ENCODE results near the gene GALNT17. TPM values are rescaled to one million over a fixed set of nuclear protein-coding genes. Genes with fewer than 3 reads are reported as not detected.
A peak's percentile ranks its signal among the peaks of the same experiment; 100 is the strongest.

Gene GALNT17
- total and polyA plus RNA-seq, 5 donors: 0.71 to 9.0 (median 5.2) TPM

- WGBS: 90% methylated on average over 3 of the region's 3 CpGs
- no peak overlapping the region for H3K27ac ChIP-seq (ENCODE audit: low read length)
- H3K9me3 ChIP-seq (ENCODE audit: control insufficient read depth, low read length): no peaks in the 10 kb centered on the region
- DNase-seq (no peak), ATAC-seq (no peak)
- H3K27me3 ChIP-seq (ENCODE audit: control insufficient read depth, insufficient read depth): no peaks in the 10 kb centered on the region
- no peaks in the 10 kb centered on the region for H3K4me1 ChIP-seq (ENCODE audit: control insufficient read depth, insufficient read depth, low read length)
- no peak overlapping the region for H3K4me3 ChIP-seq (ENCODE audit: low read length)
- intact Hi-C loops (cut with DNase I): no loop called here
Measured at GRCh38 chr7:71485586-71485985, 353.6 kb downstream of the GALNT17 start.

- intact Hi-C loops (cut with DNase I): no loop called here
- no peaks in the 10 kb centered on the region for H3K27me3 ChIP-seq (ENCODE audit: control insufficient read depth, insufficient read depth)
- ATAC-seq (no peak), DNase-seq (no peak)
- no peaks in the 10 kb centered on the region for H3K4me1 ChIP-seq (ENCODE audit: control insufficient read depth, insufficient read depth, low read length)
- H3K9me3 ChIP-seq (ENCODE audit: control insufficient read depth, low read length): no peaks in the 10 kb centered on the region
- H3K4me3 ChIP-seq (ENCODE audit: low read length): no peak overlapping the region
- no peak overlapping the region for H3K27ac ChIP-seq (ENCODE audit: low read length)
- 90% methylated on average over 5 of the region's 5 CpGs for WGBS
Measured at GRCh38 chr7:71486414-71486813, 354.5 kb downstream of the GALNT17 start.

- Histone ChIP-seq H3K27me3 (ENCODE audit: control insufficient read depth, insufficient read depth) (no peaks in the 10 kb centered on the region), H3K27ac (ENCODE audit: low read length) (no peak overlapping the region), H3K9me3 (ENCODE audit: control insufficient read depth, low read length) (no peaks in the 10 kb centered on the region), H3K4me3 (ENCODE audit: low read length) (no peak overlapping the region), H3K4me1 (ENCODE audit: control insufficient read depth, insufficient read depth, low read length) (no peaks in the 10 kb centered on the region)
- intact Hi-C loops (cut with DNase I): no loop called here
- ATAC-seq: peak; percentile 14 to 35
- whole genome bisulfite sequencing: 56% methylated on average over 6 of the region's 6 CpGs
- no peak for DNase-seq
Measured at GRCh38 chr7:71486856-71487628, 355.1 kb downstream of the GALNT17 start.

- H3K4me3 ChIP-seq (ENCODE audit: low read length): no peak overlapping the region
- intact Hi-C loops (cut with DNase I): no loop called here
- H3K27me3 ChIP-seq (ENCODE audit: control insufficient read depth, insufficient read depth): no peaks in the 10 kb centered on the region
- H3K4me1 ChIP-seq (ENCODE audit: control insufficient read depth, insufficient read depth, low read length): no peaks in the 10 kb centered on the region
- ATAC-seq: no peak
- WGBS: 69% methylated on average over 2 of the region's 2 CpGs
- DNase-seq: no peak
- no peaks in the 10 kb centered on the region for H3K9me3 ChIP-seq (ENCODE audit: control insufficient read depth, low read length)
- no peak overlapping the region for H3K27ac ChIP-seq (ENCODE audit: low read length)
Measured at GRCh38 chr7:71488308-71488707, 356.4 kb downstream of the GALNT17 start.

- no peak for ATAC-seq
- no peaks in the 10 kb centered on the region for H3K4me1 ChIP-seq (ENCODE audit: control insufficient read depth, insufficient read depth, low read length)
Measured at GRCh38 chr7:71491336-71491735, 359.4 kb downstream of the GALNT17 start.

GRCh38 chr7:71495828-71496227, 363.9 kb downstream of the GALNT17 start:
- 88% methylated on average over 4 of the region's 4 CpGs for WGBS
- Histone ChIP-seq H3K27ac (ENCODE audit: low read length) (no peak overlapping the region), H3K4me3 (ENCODE audit: low read length) (no peak overlapping the region), H3K27me3 (ENCODE audit: control insufficient read depth, insufficient read depth) (no peaks in the 10 kb centered on the region), H3K4me1 (ENCODE audit: control insufficient read depth, insufficient read depth, low read length) (peaks cover 2% of the 10 kb centered on the region), H3K9me3 (ENCODE audit: control insufficient read depth, low read length) (no peaks in the 10 kb centered on the region)
- DNase-seq (no peak), ATAC-seq (no peak)
- intact Hi-C loops (cut with DNase I): no loop called here

More at GRCh38 chr7:71491336-71491735, 359.4 kb downstream of the GALNT17 start:
- Histone ChIP-seq H3K4me3 (ENCODE audit: low read length) (no peak overlapping the region), H3K27ac (ENCODE audit: low read length) (no peak overlapping the region), H3K9me3 (ENCODE audit: control insufficient read depth, low read length) (no peaks in the 10 kb centered on the region), H3K27me3 (ENCODE audit: control insufficient read depth, insufficient read depth) (no peaks in the 10 kb centered on the region)
- 71% methylated on average over 6 of the region's 6 CpGs for WGBS
- intact Hi-C loops (cut with DNase I): no loop called here
- no peak for DNase-seq

GRCh38 chr7:71497256-71497946, 365.5 kb downstream of the GALNT17 start:
- Histone ChIP-seq H3K4me1 (ENCODE audit: control insufficient read depth, insufficient read depth, low read length) (peaks cover 2% of the 10 kb centered on the region), H3K9me3 (ENCODE audit: control insufficient read depth, low read length) (no peaks in the 10 kb centered on the region), H3K27ac (ENCODE audit: low read length) (no peak overlapping the region), H3K27me3 (ENCODE audit: control insufficient read depth, insufficient read depth) (no peaks in the 10 kb centered on the region), H3K4me3 (ENCODE audit: low read length) (no peak overlapping the region)
- WGBS: 44% methylated on average over 8 of the region's 8 CpGs
- ATAC-seq: peak; percentile 83 to 84
- intact Hi-C loops (cut with DNase I): no loop called here
- DNase-seq: peak in 2 of 3 donors; percentile 40 to 83

DNA sequence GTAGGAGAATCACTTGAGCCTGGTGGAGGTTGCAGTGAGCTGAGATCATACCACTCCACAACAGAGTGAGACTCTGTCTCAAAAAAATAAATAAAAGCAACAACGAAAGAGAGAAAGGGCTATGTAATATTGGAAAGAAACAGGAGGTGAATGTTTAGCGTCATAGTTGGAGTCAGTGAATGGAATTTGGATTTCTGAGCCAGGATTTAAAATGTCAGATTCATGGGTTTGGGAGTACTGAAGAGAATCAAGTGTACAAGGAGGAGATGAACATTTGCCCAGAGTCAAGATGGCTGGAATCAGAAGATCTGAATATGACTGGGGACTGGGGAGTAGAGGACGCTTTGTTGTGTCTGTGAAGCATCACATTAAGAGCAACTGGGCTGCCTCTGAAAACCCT, 366.4 kb downstream of the GALNT17 start:
- DNase-seq (no peak), ATAC-seq (no peak)
- Histone ChIP-seq H3K27ac (ENCODE audit: low read length) (no peak overlapping the region), H3K27me3 (ENCODE audit: control insufficient read depth, insufficient read depth) (no peaks in the 10 kb centered on the region), H3K4me1 (ENCODE audit: control insufficient read depth, insufficient read depth, low read length) (peaks cover 2% of the 10 kb centered on the region), H3K9me3 (ENCODE audit: control insufficient read depth, low read length) (no peaks in the 10 kb centered on the region), H3K4me3 (ENCODE audit: low read length) (no peak overlapping the region)
- 63% methylated on average over 3 of the region's 3 CpGs for WGBS
- intact Hi-C loops (cut with DNase I): no loop called here

GRCh38 chr7:71504697-71505441, 372.9 kb downstream of the GALNT17 start:
- DNase-seq (no peak), ATAC-seq (no peak)
- 83% methylated on average over 7 of the region's 7 CpGs for WGBS
- intact Hi-C loops (cut with DNase I): no loop called here
- Histone ChIP-seq H3K27ac (ENCODE audit: low read length) (no peak overlapping the region), H3K4me1 (ENCODE audit: control insufficient read depth, insufficient read depth, low read length) (no peaks in the 10 kb centered on the region), H3K9me3 (ENCODE audit: control insufficient read depth, low read length) (no peaks in the 10 kb centered on the region), H3K27me3 (ENCODE audit: control insufficient read depth, insufficient read depth) (no peaks in the 10 kb centered on the region), H3K4me3 (ENCODE audit: low read length) (no peak overlapping the region)

DNA sequence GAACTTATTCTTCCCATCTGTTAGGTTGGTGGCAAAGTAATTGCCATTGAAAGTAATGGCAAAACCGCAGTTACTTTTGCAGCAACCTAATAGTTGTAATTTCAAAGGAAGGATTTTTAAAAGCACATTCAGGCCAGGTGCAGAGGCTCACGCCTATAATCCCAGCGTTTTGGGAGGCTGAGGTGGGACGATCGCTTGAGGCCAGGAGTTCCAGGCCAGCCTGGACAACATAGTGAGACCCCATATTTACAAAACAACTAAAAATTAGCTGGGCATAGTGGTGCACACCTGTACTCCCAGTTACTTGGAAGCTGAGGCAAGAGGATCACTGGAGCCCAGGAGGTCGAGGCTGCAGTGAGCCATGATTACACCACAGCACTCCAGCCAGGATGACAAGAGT, 374.9 kb downstream of the GALNT17 start:
- WGBS: 88% methylated on average over 6 of the region's 6 CpGs
- intact Hi-C loops (cut with DNase I): no loop called here
- no peak for ATAC-seq

More for the DNA sequence above, 374.9 kb downstream of the GALNT17 start:
- no peaks in the 10 kb centered on the region for H3K9me3 ChIP-seq (ENCODE audit: control insufficient read depth, low read length)
- no peak overlapping the region for H3K4me3 ChIP-seq (ENCODE audit: low read length)
- H3K4me1 ChIP-seq (ENCODE audit: control insufficient read depth, insufficient read depth, low read length): no peaks in the 10 kb centered on the region
- no peak overlapping the region for H3K27ac ChIP-seq (ENCODE audit: low read length)
- no peak for DNase-seq
- no peaks in the 10 kb centered on the region for H3K27me3 ChIP-seq (ENCODE audit: control insufficient read depth, insufficient read depth)
